ENCODE measurements around the gene CHML.

Gene CHML

GRCh38 chr1:241642593-241642944 is 2.4 kb upstream of the CHML start:
- Histone ChIP-seq H3K36me3 (no peaks in the 10 kb centered on the region), H3K4me3 (ENCODE audit: low read depth, low read length) (no peak overlapping the region), H3K9me3 (no peaks in the 10 kb centered on the region), H3K27me3 (no peaks in the 10 kb centered on the region), H3K4me1 (no peaks in the 10 kb centered on the region)
- DNase-seq: no peak
- TF ChIP-seq CTCF (IDR thresholded peaks at IDR 0.05; ENCODE audit: low read depth, low read length): no peak

DNA sequence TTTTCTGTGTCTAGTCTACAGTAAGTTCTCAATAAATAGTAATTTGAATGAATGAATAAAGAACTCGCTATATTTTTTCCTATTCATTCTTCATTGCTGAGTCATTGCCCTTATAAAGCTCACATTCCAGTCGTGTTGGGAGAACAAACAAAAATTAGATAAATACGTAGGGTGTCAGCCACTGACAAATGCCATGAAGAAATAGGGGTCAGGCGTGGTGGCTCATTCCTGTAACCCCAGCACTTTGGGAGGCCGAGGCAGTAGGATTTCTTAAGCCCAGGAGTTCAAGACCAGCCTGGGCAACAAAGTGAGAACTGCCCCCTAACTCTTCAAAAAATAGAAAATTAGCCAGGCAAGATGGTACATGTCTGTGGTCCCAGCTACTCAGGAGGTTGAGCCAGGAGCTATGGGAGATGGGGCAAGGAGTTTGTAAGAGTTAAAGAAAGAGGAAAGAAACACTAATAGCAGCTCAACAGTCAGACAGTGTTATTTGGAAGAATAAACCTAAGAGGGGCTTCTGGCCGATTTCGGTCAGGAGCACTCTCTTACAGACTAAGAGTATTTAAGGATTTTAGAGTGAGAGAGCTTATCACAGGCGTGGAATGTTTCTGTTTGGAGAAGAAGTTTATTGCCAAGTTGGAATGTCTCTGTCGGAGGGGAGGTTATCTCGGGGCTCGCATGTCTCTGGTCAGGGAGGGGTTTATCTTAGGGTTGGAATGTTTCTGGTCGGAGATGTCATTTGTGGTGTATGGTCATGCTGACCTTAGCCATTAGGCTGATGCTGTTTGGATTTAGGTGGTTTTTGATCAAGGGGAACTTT is 1.8 kb upstream of the CHML start:
- no peak for DNase-seq
- no peak for TF ChIP-seq CTCF (IDR thresholded peaks at IDR 0.05; ENCODE audit: low read depth, low read length)
- Histone ChIP-seq H3K36me3 (no peaks in the 10 kb centered on the region), H3K9me3 (no peaks in the 10 kb centered on the region), H3K4me3 (ENCODE audit: low read depth, low read length) (no peak overlapping the region), H3K4me1 (no peaks in the 10 kb centered on the region), H3K27me3 (no peaks in the 10 kb centered on the region)

DNA sequence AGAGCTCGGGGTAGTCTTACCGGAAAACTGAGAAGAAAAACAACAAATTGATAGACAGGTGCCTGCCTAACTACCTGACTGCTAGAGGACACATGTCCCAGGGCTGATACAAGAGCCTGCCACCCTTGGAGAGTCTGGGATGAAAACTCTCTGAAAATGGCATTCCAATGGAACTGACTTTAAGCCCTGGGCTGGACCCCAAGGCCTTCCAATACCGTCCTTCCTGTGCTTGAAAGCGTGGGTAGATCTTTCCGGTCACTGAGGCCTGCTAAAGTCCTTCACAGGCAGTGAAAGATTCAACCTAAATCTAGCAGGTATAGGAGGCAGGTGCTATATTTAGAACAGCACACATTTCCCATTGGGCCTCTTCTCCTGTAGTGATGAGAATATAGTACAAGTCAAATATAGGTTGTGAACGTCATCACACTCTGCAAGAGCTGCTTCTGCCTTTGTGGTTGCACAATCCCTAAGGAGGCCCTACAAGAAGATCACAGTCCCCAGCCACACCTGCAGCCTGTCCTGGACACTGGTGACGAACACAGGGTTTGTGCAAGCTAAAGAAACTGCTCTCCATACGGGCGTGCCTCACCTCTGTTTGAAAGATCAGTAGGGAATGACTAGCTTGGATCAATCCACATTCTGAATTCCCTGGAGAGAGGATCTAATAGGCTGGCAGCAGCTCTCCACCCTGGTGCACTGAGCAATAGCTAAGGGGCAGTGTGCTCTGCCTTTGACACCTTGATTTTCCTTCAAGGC is 876 bp upstream of the CHML start:
- Histone ChIP-seq H3K36me3 (no peaks in the 10 kb centered on the region), H3K4me3 (ENCODE audit: low read depth, low read length) (no peak overlapping the region; the same call in 1 of the 2 replicates), H3K27me3 (no peaks in the 10 kb centered on the region), H3K4me1 (no peaks in the 10 kb centered on the region), H3K9me3 (no peaks in the 10 kb centered on the region)
- TF ChIP-seq CTCF (IDR thresholded peaks at IDR 0.05; ENCODE audit: low read depth, low read length): no peak
- DNase-seq: no peak

DNA sequence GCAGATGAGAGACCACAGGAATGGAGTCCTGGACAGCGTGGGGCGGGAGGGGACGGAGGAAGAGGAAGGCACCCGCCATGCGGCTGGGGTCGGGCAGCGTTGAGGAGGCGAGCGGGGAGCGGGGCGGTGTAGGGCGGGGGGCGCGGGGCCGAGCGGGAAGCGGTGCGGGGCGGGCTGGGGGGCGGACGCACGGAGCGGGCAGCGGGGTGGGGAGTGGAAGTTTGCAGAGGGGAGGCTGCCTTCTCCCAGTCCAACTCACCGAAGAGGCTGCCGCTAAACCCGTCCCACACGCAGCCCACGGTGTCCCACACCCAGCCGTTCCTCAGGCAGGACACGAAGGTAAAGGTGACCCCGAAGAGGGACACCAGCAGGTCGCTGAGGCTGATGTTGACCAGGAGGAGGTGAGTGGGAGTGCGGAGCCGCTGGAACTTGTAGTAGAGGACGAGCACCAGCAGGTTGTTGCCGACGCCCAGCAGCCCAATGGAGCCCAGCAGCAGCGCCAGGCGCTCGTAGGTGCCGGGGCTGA is 483 bp downstream of the CHML start:
- Histone ChIP-seq H3K4me1 (no peaks in the 10 kb centered on the region), H3K9me3 (no peaks in the 10 kb centered on the region), H3K27me3 (no peaks in the 10 kb centered on the region), H3K4me3 (ENCODE audit: low read depth, low read length) (peak overlapping the region; percentile 93), H3K36me3 (peaks cover 8% of the 10 kb centered on the region)
- peak; percentile 34 for DNase-seq
- no peak for TF ChIP-seq CTCF (IDR thresholded peaks at IDR 0.05; ENCODE audit: low read depth, low read length)

- Histone ChIP-seq H3K9me3 (no peaks in the 10 kb centered on the region), H3K4me3 (ENCODE audit: low read depth, low read length) (peak overlapping the region; percentile 93), H3K36me3 (peaks cover 11% of the 10 kb centered on the region), H3K4me1 (no peaks in the 10 kb centered on the region), H3K27me3 (no peaks in the 10 kb centered on the region)
- no peak for DNase-seq
- TF ChIP-seq CTCF (IDR thresholded peaks at IDR 0.05; ENCODE audit: low read depth, low read length): no peak
These were observed 1.1 kb downstream of the CHML start for GRCh38 chr1:241638909-241639622.
